IMR-90 (cell line): ENCODE results near the gene NDUFB3. TPM values are rescaled to one million over a fixed set of nuclear protein-coding genes. Genes with fewer than 3 reads are reported as not detected.
A peak's percentile ranks its signal among the peaks of the same experiment; 100 is the strongest.

ENCODE experiments used
- ATAC-seq: fragments of 200-7000 bp; cut with Tn5 transposase; 2 replicates; pipeline ENCODE4 v1.9.1; 2020; ENCODE audit warnings: low read depth, mild to moderate bottlenecking, moderate library complexity
- BruUV-seq: library from RNA; stranded (reverse); fragments of 400-500 nt; replicated peaks from 2 replicates; lab custom pipeline; 2021; lab: Mats Ljungman, UMichigan
- CTCF ChIA-PET: fragments of 300-600 bp; formaldehyde crosslinking; extraction: SDS; loops from one replicate; lab custom pipeline; 2021; ENCODE audit warnings: antibody characterized with exemption; lab: Yijun Ruan, JAX
- POLR2A ChIA-PET: fragments of 300-600 bp; sonication (Branson Sonifier 250); formaldehyde crosslinking; loops from one replicate; lab custom pipeline; 2022; ENCODE audit warnings: antibody characterized with exemption; ENCODE audit not compliant: unreplicated experiment; lab: Charles Lee
- DNase-seq: peaks from one replicate; pipeline ENCODE4 v3.0.0; 2013
- H2AFZ ChIP-seq: replicated peaks from 2 replicates; pipeline ENCODE3; 2013; ENCODE audit warnings: low read length, mild to moderate bottlenecking; ENCODE audit not compliant: poor library complexity
- H2AK5ac ChIP-seq: 2 replicates; pipeline ENCODE4 v1.6.1; 2013; ENCODE audit warnings: low read depth, low read length, inconsistent platforms
- H2AK9ac ChIP-seq: replicated peaks from 2 replicates; pipeline ENCODE3; 2013; ENCODE audit warnings: mild to moderate bottlenecking, low read depth, low read length, moderate library complexity; ENCODE audit not compliant: poor library complexity
- H2BK120ac ChIP-seq: 2 replicates; pipeline ENCODE4 v1.6.1; 2013; ENCODE audit warnings: low read depth, low read length, inconsistent platforms
- H2BK15ac ChIP-seq: 3 replicates; pipeline ENCODE4 v1.6.1; 2013; ENCODE audit warnings: low read depth, low read length, inconsistent platforms
- H2BK20ac ChIP-seq: 2 replicates; pipeline ENCODE4 v1.6.1; 2013; ENCODE audit warnings: low read depth, mild to moderate bottlenecking, inconsistent platforms, low read length, moderate library complexity
- H2BK5ac ChIP-seq: 2 replicates; pipeline ENCODE4 v1.6.1; 2013; ENCODE audit warnings: mild to moderate bottlenecking, low read depth, low read length, inconsistent platforms; ENCODE audit not compliant: poor library complexity, severe bottlenecking
- H3K14ac ChIP-seq: replicated peaks from 2 replicates; pipeline ENCODE4 v1.6.1; 2013; ENCODE audit warnings: low read depth, low read length, inconsistent platforms
- H3K18ac ChIP-seq: 2 replicates; pipeline ENCODE4 v1.6.1; 2013; ENCODE audit warnings: low read depth, low read length, control low read depth
- H3K23ac ChIP-seq: 2 replicates; pipeline ENCODE4 v1.6.1; 2013; ENCODE audit warnings: low read depth, low read length, inconsistent platforms
- H3K27ac ChIP-seq: 2 replicates; pipeline ENCODE4 v1.5.1; 2013; ENCODE audit warnings: mild to moderate bottlenecking, control low read depth, low read length; ENCODE audit not compliant: insufficient read depth
- H3K27me3 ChIP-seq: 2 replicates; pipeline ENCODE4 v1.6.1; 2013; ENCODE audit warnings: low read length; ENCODE audit not compliant: control insufficient read depth, insufficient read depth
- H3K36me3 ChIP-seq: 2 replicates; pipeline ENCODE4 v1.6.1; 2013; ENCODE audit warnings: low read length, mixed read lengths; ENCODE audit not compliant: control insufficient read depth, insufficient read depth
- H3K4ac ChIP-seq: 2 replicates; pipeline ENCODE4 v1.6.1; 2013; ENCODE audit warnings: low read depth, low read length, inconsistent platforms
- H3K4me1 ChIP-seq: 2 replicates; pipeline ENCODE4 v1.6.1; 2013; ENCODE audit warnings: low read length, mixed read lengths; ENCODE audit not compliant: control insufficient read depth, insufficient read depth
- H3K4me2 ChIP-seq: 2 replicates; pipeline ENCODE4 v1.6.1; 2013; ENCODE audit warnings: low read depth, mild to moderate bottlenecking, control low read depth, low read length, moderate library complexity
- H3K4me3 ChIP-seq: 2 replicates; pipeline ENCODE4 v1.5.1; 2013; ENCODE audit warnings: low read depth, mild to moderate bottlenecking, control low read depth, low read length, moderate library complexity; ENCODE audit not compliant: insufficient read depth
- H3K56ac ChIP-seq: 2 replicates; pipeline ENCODE4 v1.6.1; 2013; ENCODE audit warnings: low read length, inconsistent platforms; ENCODE audit not compliant: insufficient read depth; ENCODE audit errors: extremely low read depth
- H3K79me1 ChIP-seq, 2 experiments: 2 replicates each; pipeline ENCODE4 v1.6.1; 2013; ENCODE audit warnings: low read length in 2 of 2, inconsistent platforms in 1 of 2, low read depth in 1 of 2
- H3K9ac ChIP-seq: 2 replicates; pipeline ENCODE4 v1.6.1; 2013; ENCODE audit warnings: low read depth, low read length, control low read depth
- H3K9me1 ChIP-seq: 2 replicates; pipeline ENCODE4 v1.6.1; 2013; ENCODE audit warnings: low read length, inconsistent platforms; ENCODE audit not compliant: insufficient read depth
- H3K9me3 ChIP-seq: 2 replicates; pipeline ENCODE4 v1.6.1; 2013; ENCODE audit warnings: low read length; ENCODE audit not compliant: control insufficient read depth, insufficient read depth
- H4K20me1 ChIP-seq: 2 replicates; pipeline ENCODE4 v1.6.1; 2013; ENCODE audit warnings: low read length, inconsistent platforms; ENCODE audit not compliant: insufficient read depth
- H4K5ac ChIP-seq: 2 replicates; pipeline ENCODE4 v1.6.1; 2013; ENCODE audit warnings: mild to moderate bottlenecking, low read depth, low read length, control low read depth
- H4K8ac ChIP-seq, 2 experiments: 2 replicates each; pipeline ENCODE4 v1.6.1; 2013; ENCODE audit warnings: low read depth in 2 of 2, low read length in 2 of 2, control low read depth in 1 of 2, inconsistent platforms in 1 of 2
- H4K91ac ChIP-seq: 2 replicates; pipeline ENCODE4 v1.6.1; 2013; ENCODE audit warnings: low read depth, low read length, inconsistent platforms; ENCODE audit not compliant: insufficient read depth
- BHLHE40 ChIP-seq: fragments of 150-350 bp; IDR thresholded peaks from 2 replicates; pipeline ENCODE4 v1.6.1; 2016; ENCODE audit warnings: mild to moderate bottlenecking, low read depth, low read length
- CEBPB ChIP-seq: IDR thresholded peaks from 2 replicates; pipeline ENCODE4 v1.6.1; 2012; ENCODE audit warnings: low read depth, low read length, improper control_type of control experiment
- CHD1 ChIP-seq: IDR thresholded peaks from 2 replicates; pipeline ENCODE4 v1.6.1; 2012; ENCODE audit warnings: low read depth, low read length, improper control_type of control experiment
- CTCF ChIP-seq: conservative IDR thresholded peaks from 2 replicates; pipeline ENCODE4 v1.5.1; 2012; ENCODE audit warnings: mild to moderate bottlenecking, low read depth, low read length, improper control_type of control experiment
- ELK1 ChIP-seq: fragments of 150-350 bp; IDR thresholded peaks from 2 replicates; pipeline ENCODE4 v1.6.1; 2016; ENCODE audit warnings: low read depth, mild to moderate bottlenecking, low read length, moderate library complexity, borderline replicate concordance
- FOS ChIP-seq: fragments of 150-350 bp; IDR thresholded peaks from 2 replicates; pipeline ENCODE4 v1.6.1; 2016; ENCODE audit warnings: low read depth, low read length
- MAFK ChIP-seq: IDR thresholded peaks from 2 replicates; pipeline ENCODE4 v1.6.1; 2012; ENCODE audit warnings: low read depth, low read length, improper control_type of control experiment
- MAZ ChIP-seq: IDR thresholded peaks from 2 replicates; pipeline ENCODE4 v1.6.1; 2012; ENCODE audit warnings: low read depth, mild to moderate bottlenecking, low read length, improper control_type of control experiment, moderate library complexity, borderline replicate concordance
- MXI1 ChIP-seq: IDR thresholded peaks from 2 replicates; pipeline ENCODE4 v1.6.1; 2012; ENCODE audit warnings: low read depth, mild to moderate bottlenecking, low read length, moderate library complexity, borderline replicate concordance
- NFE2L2 ChIP-seq: fragments of 150-350 bp; IDR thresholded peaks from 2 replicates; pipeline ENCODE4 v1.6.1; 2016; ENCODE audit warnings: low read depth, mild to moderate bottlenecking, low read length
- POLR2A ChIP-seq: IDR thresholded peaks from 2 replicates; pipeline ENCODE4 v1.6.1; 2012; ENCODE audit warnings: mild to moderate bottlenecking, low read depth, low read length
- RAD21 ChIP-seq: IDR thresholded peaks from 2 replicates; pipeline ENCODE4 v1.6.1; 2012; ENCODE audit warnings: low read length, improper control_type of control experiment
- RCOR1 ChIP-seq: IDR thresholded peaks from 2 replicates; pipeline ENCODE4 v1.6.1; 2012; ENCODE audit warnings: mild to moderate bottlenecking, low read length, improper control_type of control experiment; ENCODE audit not compliant: insufficient replicate concordance
- SMC3 ChIP-seq: fragments of 150-350 bp; IDR thresholded peaks from 2 replicates; pipeline ENCODE4 v1.6.1; 2016; ENCODE audit warnings: low read depth, mild to moderate bottlenecking, antibody characterized with exemption, low read length, moderate library complexity
- WGBS, 2 experiments: methylation state at CpG; one replicate each; pipeline versions ENCODE4 v1.1.5 to v1.1.7; 2013; ENCODE audit warnings: missing lambda C conversion rate in 2 of 2; ENCODE audit not compliant: insufficient read length in 1 of 2; ENCODE audit errors: extremely low coverage in 2 of 2; 5-methylcytosine and 5-hydroxymethylcytosine counted together
- dilution Hi-C: fragments of 300-500 bp; cut with HindIII; formaldehyde crosslinking; loops from one replicate; pipeline ENCODE4 v1.14.3; 2018; ENCODE audit warnings: low sequenced_read_pairs; ENCODE audit not compliant: unreplicated experiment
- in situ Hi-C: fragments of 300-500 bp; cut with MboI; formaldehyde crosslinking; loops from 3 replicates; pipeline ENCODE4 v1.14.3; 2019; ENCODE audit warnings: low sequenced_read_pairs, inconsistent platforms, mixed read lengths
- intact Hi-C: fragments of 100-400 bp; cut with micrococcal nuclease; formaldehyde crosslinking; loops from 2 replicates; pipeline ENCODE4 v1.10.0; 2022
- polyA plus RNA-seq, 3 experiments: library from polyadenylated mRNA; depleted of rRNA; stranded (reverse); fragments of >200 nt; gene quantifications; 2 replicates each; pipeline ENCODE4 v1.2.3, GENCODE V29; 2012; ENCODE audit warnings: low replicate concordance in 1 of 3
- total RNA-seq: library from RNA; depleted of rRNA; stranded (reverse); fragments of >200 nt; gene quantifications from 2 replicates; pipeline ENCODE4 v1.2.3, GENCODE V29; 2012

NDUFB3 gene
- total and polyA plus RNA-seq, 2 of the 4 experiments (the other 2 are of a cell fraction), result 41.0 to 98.7 TPM

GRCh38 chr2:201116115-201116958 lies 44.5 kb downstream of the NDUFB3 start, which contains the start of gene CFLAR:
Gene CFLAR (plus strand): TSS chr2:201116164. CDS start chr2:201129866, 13,702 bp downstream.
- Histone ChIP-seq H4K8ac (peak within 1 kb of the TSS; percentile 80 to 99), H3K56ac (peak within 1 kb of the TSS; percentile 95), H2BK5ac (peak within 1 kb of the TSS; percentile 98), H2AK9ac (peak within 1 kb of the TSS; percentile 98), H3K27ac (peak within 1 kb of the TSS; percentile 92), H2BK20ac (peak within 1 kb of the TSS; percentile 61; the same call in 1 of the 2 replicates), H3K9ac (peak within 1 kb of the TSS; percentile 87), H2BK120ac (peak within 1 kb of the TSS; percentile 97), H3K27me3 (no peaks in the 10 kb centered on the region), H2AK5ac (peak within 1 kb of the TSS; percentile 93), H4K5ac (peak within 1 kb of the TSS; percentile 76), H3K4me3 (peak within 1 kb of the TSS; percentile 58), H2BK15ac (peak within 1 kb of the TSS; percentile 57; the same call in 1 of the 3 replicates), H3K23ac (peak within 1 kb of the TSS; percentile 100), H3K4me2 (peak within 1 kb of the TSS; percentile 89), H3K4me1 (peaks cover 4% of the 10 kb centered on the region), H3K9me1 (peaks cover 6% of the 10 kb centered on the region), H3K9me3 (no peaks in the 10 kb centered on the region), H3K36me3 (no peaks in the 10 kb centered on the region), H3K18ac (peak within 1 kb of the TSS; percentile 84), H3K4ac (peak within 1 kb of the TSS; percentile 98), H2AFZ (peak within 1 kb of the TSS; percentile 98), H4K20me1 (peaks cover 8% of the 10 kb centered on the region), H4K91ac (peak within 1 kb of the TSS; percentile 98), H3K14ac (peak within 1 kb of the TSS; percentile 100), H3K79me1 (peaks cover 10 to 55% of the 10 kb centered on the region in 2 experiments; a peak in 3 of 4 replicates)
- intact Hi-C loops (loop anchor here (2.0 to 5.0 kb wide), 2 partner anchors 32 to 44 kb away; partner anchors contain the start of genes HYCC2 and NDUFB3), in situ Hi-C loops (no loop called here), dilution Hi-C loops (no loop called here)
- DNase-seq (peak; percentile 75), ATAC-seq (peak; percentile 67)
- BruUV-seq, result no TSS peak
- ChIA-PET POLR2A (no interaction called here), CTCF (interaction anchor here (2.1 kb wide), 1 partner anchor 32 kb away, joined by 5 read pairs; no protein-coding TSS in a partner anchor)
- WGBS, 2 experiments, result 0% methylated on average over 46 of the region's 75 CpGs; no CpG with 5 or more reads in 1 of the 2 experiments
- TF ChIP-seq MAZ (no peak; the same call in 1 of the 2 replicates), CEBPB (peak; percentile 78), ELK1 (no peak), RCOR1 (no peak), MXI1 (peak; percentile 50; the same call in 1 of the 2 replicates), MAFK (peak; percentile 46; the same call in 1 of the 2 replicates), RAD21 (no peak), BHLHE40 (no peak), SMC3 (no peak), POLR2A (peak; percentile 65; the same call in 1 of the 2 replicates), CHD1 (no peak), FOS (no peak), CTCF (no peak), NFE2L2 (no peak)
